NCI-H460 (cell line): ENCODE results near the gene TNNI3K. TPM values are rescaled to one million over a fixed set of nuclear protein-coding genes. Genes with fewer than 3 reads are reported as not detected.
A peak's percentile ranks its signal among the peaks of the same experiment; 100 is the strongest.
"Not testable (repeated sequence)": the region's sequence is repeated elsewhere in the genome, so short reads cannot be mapped to it uniquely, and the experiment has no call there.

Experiments
- DNase-seq: peaks from one replicate; pipeline ENCODE4 v3.0.0-alpha.2; 2016; ENCODE audit warnings: low read depth; ENCODE audit errors: extremely low read depth
- polyA plus RNA-seq: library from polyadenylated mRNA; depleted of rRNA; stranded (reverse); fragments of >200 nt; gene quantifications from 2 replicates; pipeline ENCODE4 v1.2.3, GENCODE V29; 2014; cell fraction: nucleus; rRNA removed
- total RNA-seq: library from RNA; depleted of rRNA; stranded (reverse); fragments of >200 nt; shearing (Covaris generic); gene quantifications from 2 replicates; pipeline ENCODE4 v1.2.3, GENCODE V29; 2014; rRNA removed

Gene TNNI3K, protein sequence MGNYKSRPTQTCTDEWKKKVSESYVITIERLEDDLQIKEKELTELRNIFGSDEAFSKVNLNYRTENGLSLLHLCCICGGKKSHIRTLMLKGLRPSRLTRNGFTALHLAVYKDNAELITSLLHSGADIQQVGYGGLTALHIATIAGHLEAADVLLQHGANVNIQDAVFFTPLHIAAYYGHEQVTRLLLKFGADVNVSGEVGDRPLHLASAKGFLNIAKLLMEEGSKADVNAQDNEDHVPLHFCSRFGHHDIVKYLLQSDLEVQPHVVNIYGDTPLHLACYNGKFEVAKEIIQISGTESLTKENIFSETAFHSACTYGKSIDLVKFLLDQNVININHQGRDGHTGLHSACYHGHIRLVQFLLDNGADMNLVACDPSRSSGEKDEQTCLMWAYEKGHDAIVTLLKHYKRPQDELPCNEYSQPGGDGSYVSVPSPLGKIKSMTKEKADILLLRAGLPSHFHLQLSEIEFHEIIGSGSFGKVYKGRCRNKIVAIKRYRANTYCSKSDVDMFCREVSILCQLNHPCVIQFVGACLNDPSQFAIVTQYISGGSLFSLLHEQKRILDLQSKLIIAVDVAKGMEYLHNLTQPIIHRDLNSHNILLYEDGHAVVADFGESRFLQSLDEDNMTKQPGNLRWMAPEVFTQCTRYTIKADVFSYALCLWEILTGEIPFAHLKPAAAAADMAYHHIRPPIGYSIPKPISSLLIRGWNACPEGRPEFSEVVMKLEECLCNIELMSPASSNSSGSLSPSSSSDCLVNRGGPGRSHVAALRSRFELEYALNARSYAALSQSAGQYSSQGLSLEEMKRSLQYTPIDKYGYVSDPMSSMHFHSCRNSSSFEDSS
- 0.17 and 0.45 TPM in 2 replicates for total RNA-seq
- 4.1 TPM in 1 of 2 replicates, not detected in the other for polyA plus RNA-seq

DNA sequence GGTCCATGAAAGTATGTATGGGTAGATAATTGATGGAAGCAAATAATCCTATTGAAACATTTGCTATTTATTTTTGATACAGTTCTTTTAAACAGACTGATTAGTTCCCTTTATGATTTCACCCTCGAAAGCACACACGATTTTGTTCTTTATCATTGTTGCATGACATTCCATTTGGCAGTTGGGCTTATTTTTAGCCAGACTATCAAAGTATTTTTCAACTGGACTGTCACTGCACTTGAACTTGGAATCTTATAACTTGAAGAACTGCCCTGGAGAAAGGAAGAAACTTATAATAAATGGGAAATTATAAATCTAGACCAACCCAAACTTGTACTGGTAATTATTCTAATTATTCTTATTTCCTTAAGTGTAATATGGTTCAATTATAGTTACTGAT, at the start of gene TNNI3K:
Gene TNNI3K (plus strand): TSS at position 235 of the 400 bp plus-strand sequence. CDS start 65 bp downstream, at position 300.
- DNase-seq, result no peak

- no peak for DNase-seq
These were observed 41.3 kb upstream of the TNNI3K start for GRCh38 chr1:74193908-74194307.

- no peak for DNase-seq
These were observed 39.8 kb upstream of the TNNI3K start for GRCh38 chr1:74195339-74195738.

DNA sequence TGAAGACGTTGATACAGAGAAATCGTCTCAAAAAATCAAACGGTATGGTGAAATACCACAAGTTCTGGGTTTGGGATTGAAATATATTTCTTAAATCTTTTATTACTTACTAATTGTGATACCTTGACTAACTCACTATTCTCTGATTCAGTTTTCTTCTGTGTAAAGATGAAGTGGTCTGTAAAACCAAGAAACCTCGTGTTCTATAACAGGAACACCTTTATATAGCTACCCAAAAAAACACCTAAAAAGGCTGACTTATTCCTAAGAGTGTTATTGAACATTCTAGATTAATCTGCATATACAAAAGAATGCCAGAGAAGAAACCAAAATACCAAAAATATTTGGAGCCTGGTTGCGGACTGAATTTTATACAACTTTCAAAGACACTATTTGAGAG, 37.9 kb upstream of the TNNI3K start:
- DNase-seq, result no peak

DNA sequence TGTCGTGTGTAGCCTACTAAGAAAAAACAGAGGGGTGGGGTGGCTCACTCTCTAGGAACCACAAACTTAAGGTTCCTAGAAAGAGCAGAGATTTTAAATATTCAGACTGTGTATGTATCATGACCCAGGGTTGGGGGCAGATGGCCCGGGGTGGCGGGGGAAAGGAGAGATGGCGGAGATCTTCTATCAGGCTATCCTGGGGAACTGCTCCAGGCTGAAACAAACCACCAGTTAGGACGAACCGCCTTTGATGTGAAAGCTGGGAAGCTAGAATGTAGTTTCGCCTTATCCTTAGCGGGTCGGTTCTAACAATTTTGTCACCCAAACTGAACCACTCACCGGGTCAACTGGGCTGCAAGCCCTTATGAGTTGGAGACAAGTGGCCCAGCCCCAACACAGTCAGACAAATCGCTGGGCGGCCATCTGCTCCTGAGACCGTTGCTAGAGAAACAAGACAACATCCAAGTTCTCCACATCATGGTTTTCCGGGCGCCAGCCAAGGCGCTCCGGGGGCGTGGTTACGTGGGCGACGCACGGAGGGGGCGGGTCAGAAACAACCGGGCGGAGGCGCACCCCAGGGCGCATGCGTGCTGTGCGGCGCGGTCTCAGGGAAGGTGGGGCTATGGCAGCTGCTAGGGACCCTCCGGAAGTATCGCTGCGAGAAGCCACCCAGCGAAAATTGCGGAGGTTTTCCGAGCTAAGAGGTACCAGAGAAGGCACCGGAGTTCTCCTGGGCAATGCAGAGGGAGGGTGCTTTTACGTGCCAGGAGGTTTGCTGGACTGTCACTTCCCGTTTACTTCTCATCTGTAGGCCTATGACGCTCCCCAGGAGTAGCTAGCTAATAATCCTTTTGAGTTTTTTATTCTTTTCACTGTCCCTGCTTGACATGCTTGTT, 37.3 kb upstream of the TNNI3K start, which contains the start of the genes FPGT and LRRIQ3:
Gene FPGT (plus strand): TSS at position 586 of the 896 bp plus-strand sequence. CDS start 37 bp downstream, at position 623.
Gene LRRIQ3 (minus strand): TSS at position 520 of the 896 bp plus-strand sequence. CDS start 14,492 bp downstream, outside the sequence.
- peak; percentile 88 for DNase-seq

GRCh38 chr1:74199504-74199903, 35.7 kb upstream of the TNNI3K start:
- DNase-seq, result no peak

GRCh38 chr1:74205266-74205665, 29.9 kb upstream of the TNNI3K start:
- DNase-seq, result no peak

- no peak for DNase-seq
These were observed 20.0 kb upstream of the TNNI3K start for GRCh38 chr1:74215229-74215628.

- peak; percentile 11 for DNase-seq
These were observed 12.5 kb upstream of the TNNI3K start for GRCh38 chr1:74222701-74223100.

DNA sequence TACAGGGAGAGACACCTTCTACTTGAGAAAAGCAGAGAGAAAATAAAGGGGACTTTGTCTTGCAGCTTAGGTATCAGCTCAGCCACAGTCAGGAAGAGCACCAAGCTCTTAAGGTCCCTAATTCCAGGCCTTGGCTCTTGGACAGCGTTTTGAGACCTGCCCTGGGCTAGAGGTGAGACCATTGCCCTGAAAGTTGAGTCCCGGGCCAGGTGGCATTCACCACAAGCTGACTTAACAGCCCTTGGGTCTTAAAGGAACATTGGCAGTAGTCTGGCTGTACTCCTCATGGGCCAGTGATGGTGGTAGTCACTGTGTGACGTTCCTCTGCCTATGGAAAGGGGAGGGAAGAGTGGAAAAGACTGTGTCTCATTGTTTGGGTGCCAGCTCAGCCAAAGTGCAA, 11.7 kb upstream of the TNNI3K start:
- DNase-seq, result no peak

GRCh38 chr1:74236440-74236839, 1.3 kb downstream of the TNNI3K start:
- no peak for DNase-seq

DNA sequence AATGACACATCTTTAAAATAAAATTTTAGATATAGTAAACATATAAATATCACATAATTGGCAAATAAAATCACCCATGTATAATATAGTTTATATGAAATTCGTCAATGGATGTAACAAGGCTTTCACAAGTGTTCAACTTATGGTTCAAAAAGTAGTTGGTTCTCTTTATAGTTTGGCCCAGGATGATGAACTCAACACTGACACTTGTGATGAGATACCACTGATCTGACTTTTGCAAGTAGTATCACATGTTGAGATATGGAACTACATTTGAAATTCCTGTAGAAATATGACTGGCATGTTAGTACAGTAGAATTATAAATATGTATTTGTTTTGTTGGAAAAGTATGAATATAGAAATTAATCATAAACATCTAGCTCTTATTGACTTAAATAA, 1.8 kb downstream of the TNNI3K start:
- no peak for DNase-seq

- DNase-seq, result no peak
These were observed 2.6 kb downstream of the TNNI3K start for GRCh38 chr1:74237787-74238186.

DNA sequence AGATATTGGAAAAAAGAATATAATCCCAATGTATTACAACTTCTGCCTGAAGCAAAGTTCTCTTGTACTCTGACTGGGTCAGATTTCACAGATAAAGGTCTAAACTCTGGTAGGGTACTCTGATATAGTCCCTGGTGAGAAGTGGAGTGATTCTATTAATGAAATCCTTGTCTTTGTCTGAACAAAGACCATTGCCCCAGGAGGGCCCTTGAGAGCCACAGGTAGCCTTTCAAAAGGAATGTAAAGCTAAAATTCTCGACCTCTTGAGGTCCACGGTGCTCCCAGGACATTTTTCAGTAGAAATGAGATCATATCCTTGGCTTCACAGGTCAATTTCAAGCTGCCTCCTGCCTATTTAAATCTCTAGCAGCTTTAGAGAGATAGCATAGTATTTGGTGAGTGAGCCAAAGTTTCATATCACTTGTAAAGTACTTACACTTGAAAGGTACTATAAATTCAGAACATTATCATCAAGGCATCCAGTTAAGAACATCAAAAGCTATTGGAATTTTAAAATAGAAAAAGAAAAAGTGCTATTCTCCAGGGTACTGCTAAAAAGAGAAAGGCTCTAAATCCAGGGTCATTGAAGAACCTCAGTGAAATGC, 10.1 kb downstream of the TNNI3K start:
- no peak for DNase-seq

DNA sequence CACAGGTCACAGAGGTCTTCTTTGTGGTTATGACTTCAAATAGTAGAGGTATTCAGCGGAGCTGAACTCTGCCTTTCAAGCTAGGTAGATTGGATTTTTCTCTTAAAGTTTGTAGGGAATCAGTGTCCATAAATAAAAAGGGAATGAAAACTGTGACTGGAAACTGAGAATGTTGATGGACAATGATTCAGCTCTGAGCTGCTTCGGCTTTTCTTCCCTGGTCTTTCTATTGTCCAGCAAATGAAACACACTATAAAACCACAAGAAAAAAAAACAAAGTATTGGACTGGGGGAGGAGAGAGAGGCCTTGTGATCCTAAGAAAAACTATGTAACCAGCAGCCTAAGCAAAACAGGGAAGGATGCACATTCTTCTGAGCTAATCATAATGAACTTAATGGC, 11.1 kb downstream of the TNNI3K start:
- DNase-seq, result no peak

DNA sequence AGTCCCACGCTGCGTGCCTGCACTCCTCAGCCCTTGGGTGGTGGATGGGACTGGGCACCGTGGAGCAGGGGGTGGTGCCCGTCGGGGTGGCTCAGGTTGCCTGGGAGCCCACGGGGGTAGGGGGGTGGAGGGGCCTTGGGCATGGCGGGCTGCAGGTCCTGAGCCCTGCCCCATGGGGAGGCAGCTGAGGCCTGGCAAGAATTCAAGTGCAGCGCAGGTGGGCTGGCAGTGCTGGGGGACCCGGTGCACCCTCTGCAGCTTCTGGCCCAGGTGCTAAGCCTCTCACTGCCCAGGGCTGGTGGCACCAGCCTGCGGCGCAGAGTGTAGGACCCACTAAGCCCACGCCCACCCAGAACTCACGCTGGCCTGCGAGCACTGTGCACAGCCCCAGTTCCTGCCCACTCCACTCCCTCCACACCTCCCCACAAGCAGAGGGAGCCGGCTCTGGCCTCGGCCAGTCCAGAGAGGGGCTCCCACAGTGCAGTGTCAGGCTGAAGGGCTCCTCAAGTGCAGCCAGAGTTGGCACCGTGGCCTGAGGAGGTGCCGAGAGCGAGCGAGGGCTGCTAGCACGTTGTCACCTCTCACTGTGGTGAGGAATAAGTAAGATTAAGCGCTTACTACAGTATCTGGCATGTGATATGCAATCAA, 12.8 kb downstream of the TNNI3K start:
- no peak for DNase-seq

GRCh38 chr1:74253243-74253824, 18.1 kb downstream of the TNNI3K start:
- DNase-seq, result not testable (repeated sequence)

- DNase-seq, result no peak
These were observed 30.8 kb downstream of the TNNI3K start for GRCh38 chr1:74266001-74266400.

DNA sequence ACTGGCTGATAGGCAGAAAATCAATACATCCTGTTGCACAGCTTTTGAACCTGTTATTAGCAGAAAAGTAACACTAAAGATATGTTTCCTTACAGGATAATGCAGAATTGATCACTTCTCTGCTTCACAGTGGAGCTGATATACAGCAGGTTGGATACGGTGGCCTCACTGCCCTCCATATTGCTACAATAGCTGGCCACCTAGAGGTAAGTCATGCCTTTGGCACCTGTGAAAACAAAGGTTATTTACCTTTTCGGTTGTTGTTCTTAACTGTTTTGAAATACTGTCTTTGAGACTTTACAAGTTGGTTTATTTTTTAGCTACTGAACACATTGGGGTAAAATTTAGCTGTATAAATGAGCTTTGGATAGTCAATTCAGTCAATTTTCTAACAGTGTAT, 36.3 kb downstream of the TNNI3K start:
- no peak for DNase-seq
